ENCODE data around the gene RNF214. TPM values are rescaled to one million over a fixed set of nuclear protein-coding genes. Genes with fewer than 3 reads are reported as not detected.

The RNF214 gene
- total and polyA plus RNA-seq, 5 donors from 2014 or later, result 51.0 to 69.6 (median 54.6) TPM

DNA sequence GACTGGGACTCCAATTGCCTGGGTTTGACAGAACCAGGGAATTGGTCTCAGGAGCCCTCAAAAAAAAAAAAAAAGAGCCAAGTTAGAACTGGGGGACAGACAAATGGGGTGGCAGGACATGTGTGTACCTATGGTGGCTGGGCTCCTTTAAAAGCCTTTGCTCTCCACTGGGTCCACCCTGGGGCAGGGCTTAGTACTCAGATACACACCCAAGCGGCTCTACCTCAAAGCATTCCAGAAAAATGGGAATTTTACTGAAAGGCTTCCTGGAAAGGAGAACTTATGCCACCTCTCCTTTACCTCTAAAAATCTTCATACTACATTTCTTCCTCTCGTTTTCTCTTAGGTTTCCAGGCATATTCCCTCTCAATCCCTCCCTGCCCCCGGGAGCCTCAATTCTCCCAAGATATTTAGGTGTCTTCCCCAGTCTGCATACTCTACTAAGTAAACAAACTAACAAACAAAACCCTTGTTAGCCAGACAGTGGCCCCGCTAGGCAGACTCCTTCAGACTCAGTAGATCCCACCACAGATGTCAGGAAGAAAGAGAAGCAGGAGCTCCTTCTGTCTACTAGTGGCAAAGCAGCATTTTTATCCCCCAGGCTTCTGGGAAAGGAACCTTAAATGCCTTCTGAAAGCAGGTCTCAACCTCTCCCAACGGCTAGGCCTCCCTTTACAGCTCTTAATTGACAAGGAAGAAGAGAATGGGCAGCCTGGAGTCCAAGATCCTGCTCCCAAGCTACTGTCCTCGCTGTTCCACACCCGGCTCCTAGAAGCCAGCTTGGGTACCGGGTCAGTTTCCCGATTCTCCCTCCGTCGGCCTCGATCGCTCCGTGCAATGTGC lies 1.3 kb upstream of the RNF214 start:
- H3K4me1 ChIP-seq (ENCODE audit: control insufficient read depth, insufficient read depth, low read length, poor library complexity, severe bottlenecking), result peaks cover 49% of the 10 kb centered on the region
- peaks cover 0 to 63% (median 48%) of the 10 kb centered on the region in 4 donors for H3K4me1 Mint-ChIP-seq

DNA sequence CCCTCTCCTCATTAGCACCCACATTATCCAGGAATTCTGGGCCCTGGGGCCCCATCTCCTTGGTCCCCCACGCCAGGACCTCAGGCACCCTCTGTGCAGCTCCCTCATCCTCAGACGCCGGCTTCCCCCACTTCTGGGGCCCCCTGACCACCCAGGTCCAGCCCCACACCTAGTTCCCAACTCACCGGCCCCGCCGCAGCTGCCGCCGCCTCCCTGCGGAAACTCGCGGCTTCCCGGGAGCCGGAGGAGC lies 704 bp upstream of the RNF214 start, which contains the start of gene PCSK7:
Gene PCSK7, minus strand, starts transcription at position 232 of the 250 bp plus-strand sequence. CDS start 2,229 bp downstream, outside the sequence.
- peak within 1 kb of the TSS; percentile 92 for H3K27ac ChIP-seq (ENCODE audit: insufficient read depth, low read length, poor library complexity, severe bottlenecking)
- H3K27ac Mint-ChIP-seq, result peak within 1 kb of the TSS; percentile 95 to 100 (median 99)
- DNase-seq, result no peak

More for the DNA sequence above, 1.3 kb upstream of the RNF214 start:
- no peaks in the 10 kb centered on the region for H3K9me3 ChIP-seq (ENCODE audit: control insufficient read depth in 2 of 2, low read length in 2 of 2)
- H3K4me3 Mint-ChIP-seq, result peak overlapping the region; percentile 93 to 100 (median 96)
- peaks cover 37% of the 10 kb centered on the region for H3K36me3 ChIP-seq (ENCODE audit: control insufficient read depth, insufficient read depth, low read length)
- peak overlapping the region; percentile 97 for H3K4me3 ChIP-seq (ENCODE audit: low read depth, low read length)
- H3K27ac ChIP-seq (ENCODE audit: insufficient read depth, low read length, poor library complexity, severe bottlenecking), result peak overlapping the region; percentile 92
- no peaks in the 10 kb centered on the region for H3K27me3 ChIP-seq (ENCODE audit: control insufficient read depth, insufficient read depth, low read length)
- H3K9me3 Mint-ChIP-seq, result no peaks in the 10 kb centered on the region
- H3K36me3 Mint-ChIP-seq, result peaks cover 31% of the 10 kb centered on the region
- no peaks in the 10 kb centered on the region for H3K27me3 Mint-ChIP-seq
- peak in 1 of 3 donors; percentile 23 for DNase-seq
- peak overlapping the region; percentile 95 to 100 (median 97) for H3K27ac Mint-ChIP-seq
- no peak for ATAC-seq (ENCODE audit: low read depth in 2 of 2)

DNA sequence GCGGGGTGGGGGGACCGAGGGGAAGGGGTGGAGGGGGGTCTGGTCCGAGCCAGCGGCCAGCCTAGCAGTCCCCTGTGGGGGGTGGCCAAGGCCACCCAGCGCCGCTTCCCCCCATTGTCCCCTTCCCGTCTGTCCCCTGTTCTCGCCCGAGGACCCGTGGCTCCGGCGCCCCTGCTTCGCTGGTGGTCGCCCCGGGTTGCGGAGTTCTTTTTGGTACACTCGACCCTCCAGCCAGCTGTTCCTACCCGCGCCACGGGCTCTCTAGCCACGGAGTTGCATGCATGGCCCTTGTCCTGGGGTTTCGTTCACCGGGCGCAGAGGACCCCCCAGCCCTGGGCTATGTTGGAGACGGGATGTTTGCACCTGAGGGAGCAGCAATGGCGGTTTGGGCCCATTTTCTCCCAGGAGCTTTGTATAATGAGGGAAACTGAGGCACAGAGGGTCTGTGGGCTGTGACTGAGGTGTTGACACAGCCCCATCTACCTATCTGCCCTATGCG lies 489 bp downstream of the RNF214 start:
- Histone ChIP-seq H3K27ac (ENCODE audit: insufficient read depth, low read length, poor library complexity, severe bottlenecking) (peak overlapping the region; percentile 92), H3K9me3 (ENCODE audit: control insufficient read depth in 2 of 2, low read length in 2 of 2) (no peaks in the 10 kb centered on the region), H3K36me3 (ENCODE audit: control insufficient read depth, insufficient read depth, low read length) (peaks cover 20% of the 10 kb centered on the region), H3K4me3 (ENCODE audit: low read depth, low read length) (peak overlapping the region; percentile 51), H3K4me1 (ENCODE audit: control insufficient read depth, insufficient read depth, low read length, poor library complexity, severe bottlenecking) (peaks cover 40% of the 10 kb centered on the region), H3K27me3 (ENCODE audit: control insufficient read depth, insufficient read depth, low read length) (no peaks in the 10 kb centered on the region)
- H3K9me3 Mint-ChIP-seq, result peaks cover 0 to 1% (median 0%) of the 10 kb centered on the region in 7 donors
- peak overlapping the region; percentile 83 to 91 (median 90) for H3K4me3 Mint-ChIP-seq
- peaks cover 21% of the 10 kb centered on the region for H3K36me3 Mint-ChIP-seq
- peak in 1 of 3 donors; percentile 22 for DNase-seq
- peaks cover 0 to 55% (median 41%) of the 10 kb centered on the region in 4 donors for H3K4me1 Mint-ChIP-seq
- peak in 1 of 2 donors; percentile 1 for ATAC-seq (ENCODE audit: low read depth in 2 of 2)
- H3K27me3 Mint-ChIP-seq, result no peaks in the 10 kb centered on the region
- peak overlapping the region; percentile 90 to 97 (median 92) for H3K27ac Mint-ChIP-seq

More for the DNA sequence above, 704 bp upstream of the RNF214 start, which contains the start of gene PCSK7:
- Mint-ChIP-seq H3K4me3 (peak within 1 kb of the TSS; percentile 93 to 100 (median 98)), H3K4me1 (peaks cover 0 to 63% (median 43%) of the 10 kb centered on the region in 4 donors), H3K9me3 (peaks cover 0 to 1% (median 0%) of the 10 kb centered on the region in 7 donors), H3K27me3 (no peaks in the 10 kb centered on the region), H3K36me3 (peaks cover 27% of the 10 kb centered on the region)
- Histone ChIP-seq H3K27me3 (ENCODE audit: control insufficient read depth, insufficient read depth, low read length) (no peaks in the 10 kb centered on the region), H3K36me3 (ENCODE audit: control insufficient read depth, insufficient read depth, low read length) (peaks cover 31% of the 10 kb centered on the region), H3K9me3 (ENCODE audit: control insufficient read depth in 2 of 2, low read length in 2 of 2) (no peaks in the 10 kb centered on the region), H3K4me1 (ENCODE audit: control insufficient read depth, insufficient read depth, low read length, poor library complexity, severe bottlenecking) (peaks cover 43% of the 10 kb centered on the region), H3K4me3 (ENCODE audit: low read depth, low read length) (peak within 1 kb of the TSS; percentile 97)
- no peak for ATAC-seq (ENCODE audit: low read depth in 2 of 2)

DNA sequence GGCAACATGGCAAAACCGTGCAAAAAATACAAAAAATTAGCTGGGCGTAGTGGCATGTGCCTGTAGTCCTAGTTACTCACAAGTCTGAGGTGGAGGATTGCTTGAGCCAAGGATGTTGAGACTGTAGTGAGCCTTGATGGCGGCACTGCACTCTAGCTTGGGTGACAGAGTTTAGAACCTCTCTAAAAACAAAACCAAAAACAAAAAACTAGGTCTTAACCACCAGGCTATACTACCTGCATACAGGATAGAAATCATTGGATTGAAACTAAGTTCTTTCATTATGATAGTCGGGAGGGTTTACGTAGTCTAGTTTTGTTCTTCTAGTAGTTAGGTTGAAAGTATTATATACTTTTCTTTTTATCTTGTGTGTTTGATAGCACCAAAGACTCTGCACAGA lies 5.8 kb downstream of the RNF214 start:
- peaks cover 0 to 20% (median 13%) of the 10 kb centered on the region in 4 donors for H3K4me1 Mint-ChIP-seq
- peaks cover 0 to 1% (median 0%) of the 10 kb centered on the region in 7 donors for H3K9me3 Mint-ChIP-seq
- DNase-seq (no peak), ATAC-seq (ENCODE audit: low read depth in 2 of 2) (no peak)
- Histone ChIP-seq H3K27me3 (ENCODE audit: control insufficient read depth, insufficient read depth, low read length) (no peaks in the 10 kb centered on the region), H3K9me3 (ENCODE audit: control insufficient read depth in 2 of 2, low read length in 2 of 2) (no peaks in the 10 kb centered on the region), H3K36me3 (ENCODE audit: control insufficient read depth, insufficient read depth, low read length) (peaks cover 16% of the 10 kb centered on the region), H3K27ac (ENCODE audit: insufficient read depth, low read length, poor library complexity, severe bottlenecking) (no peak overlapping the region), H3K4me1 (ENCODE audit: control insufficient read depth, insufficient read depth, low read length, poor library complexity, severe bottlenecking) (peaks cover 9% of the 10 kb centered on the region), H3K4me3 (ENCODE audit: low read depth, low read length) (no peak overlapping the region)
- no peak overlapping the region for H3K4me3 Mint-ChIP-seq
- no peaks in the 10 kb centered on the region for H3K27me3 Mint-ChIP-seq
- peaks cover 17% of the 10 kb centered on the region for H3K36me3 Mint-ChIP-seq
- H3K27ac Mint-ChIP-seq, result no peak overlapping the region

DNA sequence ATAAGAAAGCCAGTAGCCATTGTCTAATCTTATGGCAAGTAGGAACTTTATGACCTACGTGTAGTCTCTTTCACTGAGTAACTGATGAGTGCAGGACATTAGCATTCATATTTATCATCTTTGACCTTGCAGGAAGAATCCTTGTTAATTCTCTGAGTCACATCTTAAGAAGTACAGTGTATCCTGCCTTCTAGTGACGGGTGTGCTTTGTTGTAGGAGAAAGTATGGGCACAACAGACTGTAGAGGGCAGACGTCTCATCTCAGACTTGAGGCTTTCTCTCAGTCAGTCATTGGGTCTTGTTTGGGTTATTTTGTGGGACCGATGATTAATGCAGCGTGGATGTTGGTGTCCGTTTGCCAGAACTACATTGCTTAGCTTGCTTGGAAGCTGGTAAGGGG lies 6.8 kb downstream of the RNF214 start:
- Histone ChIP-seq H3K9me3 (ENCODE audit: control insufficient read depth in 2 of 2, low read length in 2 of 2) (no peaks in the 10 kb centered on the region), H3K27ac (ENCODE audit: insufficient read depth, low read length, poor library complexity, severe bottlenecking) (no peak overlapping the region), H3K27me3 (ENCODE audit: control insufficient read depth, insufficient read depth, low read length) (no peaks in the 10 kb centered on the region), H3K4me3 (ENCODE audit: low read depth, low read length) (no peak overlapping the region), H3K36me3 (ENCODE audit: control insufficient read depth, insufficient read depth, low read length) (peaks cover 24% of the 10 kb centered on the region), H3K4me1 (ENCODE audit: control insufficient read depth, insufficient read depth, low read length, poor library complexity, severe bottlenecking) (no peaks in the 10 kb centered on the region)
- Mint-ChIP-seq H3K4me1 (peaks cover 0 to 9% (median 3%) of the 10 kb centered on the region in 4 donors), H3K27ac (peak overlapping the region in 1 of 3 donors; percentile 67), H3K4me3 (no peak overlapping the region), H3K36me3 (peaks cover 19% of the 10 kb centered on the region), H3K9me3 (peaks cover 0 to 1% (median 0%) of the 10 kb centered on the region in 7 donors), H3K27me3 (no peaks in the 10 kb centered on the region)
- DNase-seq, result no peak
- no peak for ATAC-seq (ENCODE audit: low read depth in 2 of 2)

DNA sequence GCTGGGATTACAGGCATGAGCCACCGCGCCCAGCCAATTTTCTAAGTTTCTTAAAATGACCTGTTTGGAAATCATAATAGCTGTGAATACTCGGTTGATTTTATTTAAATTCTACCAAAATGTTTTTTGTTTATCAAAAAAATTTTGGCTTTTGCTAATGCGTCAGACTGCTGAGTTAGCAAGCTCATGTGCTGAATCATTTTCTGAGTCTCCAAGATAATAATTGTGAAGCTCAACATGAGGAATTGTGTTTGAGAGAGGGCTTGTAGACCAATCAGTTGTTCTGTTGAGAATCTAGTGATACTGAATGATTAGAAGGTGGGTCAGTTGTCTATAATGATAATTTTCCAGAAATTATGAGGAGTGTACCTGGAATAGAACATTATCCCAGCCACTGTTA lies 15.9 kb downstream of the RNF214 start:
- H3K27ac ChIP-seq (ENCODE audit: insufficient read depth, low read length, poor library complexity, severe bottlenecking), result no peak overlapping the region
- H3K27me3 ChIP-seq (ENCODE audit: control insufficient read depth, insufficient read depth, low read length), result no peaks in the 10 kb centered on the region
- no peak for DNase-seq
- Mint-ChIP-seq H3K4me1 (peaks cover 0 to 7% (median 2%) of the 10 kb centered on the region in 4 donors), H3K36me3 (peaks cover 47% of the 10 kb centered on the region), H3K27me3 (no peaks in the 10 kb centered on the region), H3K4me3 (no peak overlapping the region), H3K27ac (no peak overlapping the region), H3K9me3 (peaks cover 0 to 3% (median 0%) of the 10 kb centered on the region in 7 donors)
- peaks cover 54% of the 10 kb centered on the region for H3K36me3 ChIP-seq (ENCODE audit: control insufficient read depth, insufficient read depth, low read length)
- H3K4me3 ChIP-seq (ENCODE audit: low read depth, low read length), result no peak overlapping the region
- H3K9me3 ChIP-seq (ENCODE audit: control insufficient read depth in 2 of 2, low read length in 2 of 2), result no peaks in the 10 kb centered on the region
- no peaks in the 10 kb centered on the region for H3K4me1 ChIP-seq (ENCODE audit: control insufficient read depth, insufficient read depth, low read length, poor library complexity, severe bottlenecking)
- no peak for ATAC-seq (ENCODE audit: low read depth in 2 of 2)

DNA sequence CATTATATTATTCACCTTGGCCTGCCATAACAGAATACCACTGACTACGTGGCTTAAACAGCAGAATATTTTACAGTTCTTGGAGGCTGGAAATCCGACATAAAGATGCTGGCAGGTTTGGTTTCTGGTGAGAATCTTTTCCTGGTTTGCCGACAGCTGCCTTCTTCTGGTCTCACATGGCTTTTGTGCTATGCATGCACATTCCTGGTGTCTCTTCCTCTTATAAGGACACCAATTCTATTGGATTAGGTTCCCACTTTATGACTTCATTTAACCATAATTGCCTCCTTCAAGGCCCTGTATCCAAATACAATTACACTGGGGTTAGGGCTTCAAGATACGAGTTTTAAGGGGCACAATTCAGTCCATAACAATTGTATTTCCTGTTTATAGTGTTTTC lies 17.1 kb downstream of the RNF214 start:
- Histone ChIP-seq H3K9me3 (ENCODE audit: control insufficient read depth in 2 of 2, low read length in 2 of 2) (no peaks in the 10 kb centered on the region), H3K4me3 (ENCODE audit: low read depth, low read length) (no peak overlapping the region), H3K36me3 (ENCODE audit: control insufficient read depth, insufficient read depth, low read length) (peaks cover 48% of the 10 kb centered on the region), H3K27ac (ENCODE audit: insufficient read depth, low read length, poor library complexity, severe bottlenecking) (no peak overlapping the region), H3K27me3 (ENCODE audit: control insufficient read depth, insufficient read depth, low read length) (no peaks in the 10 kb centered on the region), H3K4me1 (ENCODE audit: control insufficient read depth, insufficient read depth, low read length, poor library complexity, severe bottlenecking) (no peaks in the 10 kb centered on the region)
- Mint-ChIP-seq H3K36me3 (peaks cover 43% of the 10 kb centered on the region), H3K27ac (peak overlapping the region in 2 of 3 donors; percentile 19 to 26), H3K27me3 (no peaks in the 10 kb centered on the region), H3K4me1 (peaks cover 0 to 5% (median 2%) of the 10 kb centered on the region in 4 donors), H3K4me3 (no peak overlapping the region), H3K9me3 (peaks cover 0 to 3% (median 0%) of the 10 kb centered on the region in 7 donors)
- DNase-seq (no peak), ATAC-seq (ENCODE audit: low read depth in 2 of 2) (no peak)
